ENCODE data around the gene PXMP4. TPM values are rescaled to one million over a fixed set of nuclear protein-coding genes. Genes with fewer than 3 reads are reported as not detected.
A peak's percentile ranks its signal among the peaks of the same experiment; 100 is the strongest.

PXMP4 gene
- total RNA-seq, 8 experiments from 2014 or later: 0.54 to 6.7 (median 2.3) TPM

DNA sequence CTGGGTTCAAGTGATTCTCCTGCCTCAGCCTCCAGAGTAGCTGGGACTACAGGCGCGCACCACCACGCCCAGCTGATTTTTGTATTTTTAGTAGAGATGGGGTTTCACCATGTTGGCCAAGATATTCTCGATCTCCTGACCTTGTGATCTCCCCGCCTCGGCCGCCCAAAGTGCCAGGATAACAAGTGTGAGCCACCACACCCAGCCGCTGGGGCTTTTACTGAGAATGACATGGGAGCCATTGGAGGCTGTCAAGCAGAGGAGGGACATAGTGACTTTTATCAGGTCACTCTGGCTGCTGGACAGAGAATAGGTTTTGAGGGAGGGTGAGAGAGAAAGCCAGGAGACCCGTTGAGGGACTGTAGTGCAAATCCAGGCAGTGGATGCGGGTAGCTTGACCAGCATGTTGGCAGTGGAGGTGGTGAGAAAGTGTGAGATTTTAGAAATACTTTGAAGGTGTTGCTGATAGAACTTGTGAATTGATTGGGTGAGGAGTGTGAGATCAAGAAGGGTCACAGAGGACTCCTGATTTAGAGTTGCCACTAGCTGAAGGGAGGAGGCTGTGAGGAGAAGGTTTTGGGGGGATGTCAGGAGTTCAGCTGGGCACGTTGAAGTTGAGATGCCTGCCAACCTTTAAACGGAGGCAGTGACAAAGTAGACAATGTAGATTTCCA lies 26.4 kb upstream of the PXMP4 start:
- no peak overlapping the region for H3K27ac ChIP-seq
- in situ Hi-C loops (cut with MboI; ENCODE audit: low pct_unique_long_range_greater_than_20kb in 2 of 9, low sequenced_read_pairs in 9 of 9, unreplicated experiment in 9 of 9): no loop called here
- H3K4me1 ChIP-seq (replicated peaks in 1 of 2): no peaks in the 10 kb centered on the region
- H3K4me3 ChIP-seq: no peak overlapping the region
- ATAC-seq (replicated peaks in 6 of 8): no peak
- 67 to 100% (median 90%) methylated on average over 1 to 7 of the region's 12 CpGs; no CpG with 5 or more reads in 1 of the 10 experiments for WGBS, 10 experiments

- ATAC-seq (replicated peaks in 6 of 8): no peak
- Histone ChIP-seq H3K27ac (no peak overlapping the region), H3K4me1 (replicated peaks in 1 of 2) (no peaks in the 10 kb centered on the region), H3K4me3 (no peak overlapping the region)
- in situ Hi-C loops (cut with MboI; ENCODE audit: low pct_unique_long_range_greater_than_20kb in 2 of 9, low sequenced_read_pairs in 9 of 9, unreplicated experiment in 9 of 9): no loop called here
- 0 to 100% (median 94%) methylated on average over 1 to 12 of the region's 14 CpGs; no CpG with 5 or more reads in 3 of the 10 experiments for WGBS, 10 experiments
Observed at GRCh38 chr20:33744773-33745385, 24.8 kb upstream of the PXMP4 start.

DNA sequence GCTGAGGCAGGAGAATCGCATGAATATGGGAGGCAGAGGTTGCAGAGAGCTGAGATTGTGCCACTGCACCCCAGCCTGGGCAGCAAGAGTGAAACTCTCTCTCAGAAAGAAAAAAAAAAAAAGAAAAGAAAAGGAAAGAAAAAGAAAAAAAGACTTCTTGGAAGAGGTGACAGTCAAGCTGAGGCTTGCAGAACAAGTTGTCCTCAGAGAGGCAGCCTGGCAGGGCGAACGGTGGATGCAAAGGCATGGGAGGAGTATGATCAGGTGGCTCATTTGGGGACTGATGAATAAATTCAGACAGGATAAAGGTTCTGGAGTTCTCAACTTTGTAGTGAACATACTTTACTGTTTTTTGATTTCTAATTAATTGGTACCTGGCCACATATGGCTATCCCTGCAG lies 24.1 kb upstream of the PXMP4 start:
- in situ Hi-C loops (cut with MboI; ENCODE audit: low pct_unique_long_range_greater_than_20kb in 2 of 9, low sequenced_read_pairs in 9 of 9, unreplicated experiment in 9 of 9): no loop called here
- H3K4me1 ChIP-seq (replicated peaks in 1 of 2): no peaks in the 10 kb centered on the region
- no peak for ATAC-seq (replicated peaks in 6 of 8)
- no peak overlapping the region for H3K27ac ChIP-seq
- no peak overlapping the region for H3K4me3 ChIP-seq
- 80 to 100% (median 90%) methylated on average over 1 to 3 of the region's 3 CpGs; no CpG with 5 or more reads in 2 of the 10 experiments for WGBS, 10 experiments

DNA sequence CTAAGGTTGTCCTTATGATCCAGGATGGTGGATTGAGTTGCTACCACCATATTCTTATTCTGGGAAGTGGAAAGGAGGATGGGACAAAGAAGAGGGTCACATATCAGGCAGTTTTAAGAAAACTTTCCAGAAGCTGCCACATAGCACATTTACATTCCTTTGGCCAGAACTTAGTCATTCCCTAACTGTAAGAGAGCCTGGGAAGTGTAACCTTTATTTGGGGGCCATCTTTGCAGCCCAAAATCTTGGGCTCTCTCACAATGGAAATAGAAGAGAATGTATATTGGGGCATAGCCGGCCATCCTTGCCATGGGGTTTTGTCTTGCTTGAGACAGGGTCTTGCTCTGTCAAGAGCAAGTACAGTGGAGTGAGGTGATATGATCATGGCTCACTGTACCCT lies 20.1 kb upstream of the PXMP4 start:
- no peak for ATAC-seq (replicated peaks in 6 of 8)
- Histone ChIP-seq H3K27ac (no peak overlapping the region), H3K4me3 (no peak overlapping the region), H3K4me1 (replicated peaks in 1 of 2) (no peaks in the 10 kb centered on the region)
- WGBS, 10 experiments: 75 to 100% (median 100%) methylated on average over 1 of the region's 1 CpG; no CpG with 5 or more reads in 7 of the 10 experiments
- in situ Hi-C loops (cut with MboI; ENCODE audit: low pct_unique_long_range_greater_than_20kb in 2 of 9, low sequenced_read_pairs in 9 of 9, unreplicated experiment in 9 of 9): no loop called here

DNA sequence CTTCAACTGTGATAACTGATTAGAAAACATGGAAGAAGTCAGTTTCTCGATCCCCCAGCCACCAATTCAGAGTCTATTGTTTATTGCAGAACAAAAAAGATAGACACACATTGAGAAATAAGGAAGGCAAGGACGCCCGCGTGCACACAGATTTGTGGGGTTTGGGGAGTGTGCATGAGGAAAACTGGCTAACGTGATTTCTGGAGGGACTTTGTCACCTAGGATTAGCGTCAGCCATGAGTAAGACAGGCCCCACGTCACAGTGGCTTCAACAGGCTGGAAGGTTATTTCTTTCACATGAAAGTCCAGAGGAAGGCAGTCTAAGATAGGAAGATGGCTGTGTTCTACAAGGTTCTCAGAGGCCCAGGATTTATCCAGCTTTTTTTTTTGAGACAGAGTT lies 19.4 kb upstream of the PXMP4 start:
- 60 to 100% (median 97%) methylated on average over 1 to 6 of the region's 7 CpGs; no CpG with 5 or more reads in 2 of the 10 experiments for WGBS, 10 experiments
- in situ Hi-C loops (cut with MboI; ENCODE audit: low pct_unique_long_range_greater_than_20kb in 2 of 9, low sequenced_read_pairs in 9 of 9, unreplicated experiment in 9 of 9): no loop called here
- no peak for ATAC-seq (replicated peaks in 6 of 8)
- Histone ChIP-seq H3K4me1 (replicated peaks in 1 of 2) (no peaks in the 10 kb centered on the region), H3K4me3 (no peak overlapping the region), H3K27ac (no peak overlapping the region)

GRCh38 chr20:33736962-33737361 lies 16.9 kb upstream of the PXMP4 start:
- WGBS, 10 experiments: 87 to 100% (median 100%) methylated on average over 1 to 3 of the region's 3 CpGs; no CpG with 5 or more reads in 2 of the 10 experiments
- no peak overlapping the region for H3K4me3 ChIP-seq
- in situ Hi-C loops (cut with MboI; ENCODE audit: low pct_unique_long_range_greater_than_20kb in 2 of 9, low sequenced_read_pairs in 9 of 9, unreplicated experiment in 9 of 9): no loop called here
- H3K4me1 ChIP-seq (replicated peaks in 1 of 2): peaks cover 0 to 15% of the 10 kb centered on the region in 2 donors
- no peak overlapping the region for H3K27ac ChIP-seq
- ATAC-seq (replicated peaks in 6 of 8): no peak

DNA sequence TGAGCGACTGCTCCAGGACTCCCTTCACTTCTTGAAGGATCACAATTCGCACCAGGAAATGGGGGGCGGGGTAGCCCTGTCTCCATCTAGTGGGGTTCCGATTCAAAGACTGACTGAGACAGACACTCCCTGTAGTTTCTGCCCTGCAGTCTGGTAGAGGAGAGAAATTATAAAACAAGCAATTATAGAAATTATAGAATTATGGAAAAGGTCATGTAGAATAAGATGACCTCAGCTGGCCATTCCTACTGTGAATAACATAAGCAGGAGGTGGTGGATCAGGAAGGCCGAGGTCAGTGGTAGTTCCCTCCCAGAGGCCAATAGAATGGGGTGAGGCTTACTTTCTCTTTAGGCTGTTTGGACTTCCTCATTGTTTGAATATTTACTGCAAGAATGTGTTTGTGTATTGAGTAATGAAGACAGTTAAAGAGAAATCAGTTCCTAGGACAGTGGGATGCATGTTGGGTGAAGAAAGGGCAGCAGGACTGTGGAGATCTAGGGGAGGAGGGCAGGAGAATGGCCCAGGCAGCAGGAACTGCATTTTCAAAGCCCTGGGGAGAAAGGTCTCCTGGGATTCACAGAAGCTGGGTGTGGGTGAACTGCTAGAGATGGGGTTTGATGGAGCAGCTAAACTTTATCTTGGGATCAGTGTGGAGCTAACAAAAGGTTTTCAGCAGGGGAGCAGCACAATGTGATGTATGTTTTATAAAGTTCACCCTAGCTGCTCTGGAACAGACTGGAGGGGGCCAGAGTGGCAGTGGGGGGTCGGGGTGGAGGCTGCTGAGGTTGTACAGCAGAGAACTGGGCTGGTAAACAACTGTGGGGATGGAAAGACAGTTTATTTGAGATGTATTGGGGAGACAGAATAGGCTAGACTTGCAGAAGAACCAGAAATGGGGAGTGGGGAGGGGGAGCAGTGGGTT lies 13.8 kb upstream of the PXMP4 start:
- Histone ChIP-seq H3K4me3 (no peak overlapping the region), H3K27ac (peak overlapping the region in 1 of 2 donors; percentile 30), H3K4me1 (replicated peaks in 1 of 2) (peaks cover 0 to 20% of the 10 kb centered on the region in 2 donors)
- WGBS, 10 experiments: 9 to 100% (median 81%) methylated on average over 1 to 5 of the region's 6 CpGs; no CpG with 5 or more reads in 2 of the 10 experiments
- ATAC-seq (replicated peaks in 6 of 8): peak in 3 of 8 experiments; percentile 43 to 61 (median 57)
- in situ Hi-C loops (cut with MboI; ENCODE audit: low pct_unique_long_range_greater_than_20kb in 2 of 9, low sequenced_read_pairs in 9 of 9, unreplicated experiment in 9 of 9): no loop called here

DNA sequence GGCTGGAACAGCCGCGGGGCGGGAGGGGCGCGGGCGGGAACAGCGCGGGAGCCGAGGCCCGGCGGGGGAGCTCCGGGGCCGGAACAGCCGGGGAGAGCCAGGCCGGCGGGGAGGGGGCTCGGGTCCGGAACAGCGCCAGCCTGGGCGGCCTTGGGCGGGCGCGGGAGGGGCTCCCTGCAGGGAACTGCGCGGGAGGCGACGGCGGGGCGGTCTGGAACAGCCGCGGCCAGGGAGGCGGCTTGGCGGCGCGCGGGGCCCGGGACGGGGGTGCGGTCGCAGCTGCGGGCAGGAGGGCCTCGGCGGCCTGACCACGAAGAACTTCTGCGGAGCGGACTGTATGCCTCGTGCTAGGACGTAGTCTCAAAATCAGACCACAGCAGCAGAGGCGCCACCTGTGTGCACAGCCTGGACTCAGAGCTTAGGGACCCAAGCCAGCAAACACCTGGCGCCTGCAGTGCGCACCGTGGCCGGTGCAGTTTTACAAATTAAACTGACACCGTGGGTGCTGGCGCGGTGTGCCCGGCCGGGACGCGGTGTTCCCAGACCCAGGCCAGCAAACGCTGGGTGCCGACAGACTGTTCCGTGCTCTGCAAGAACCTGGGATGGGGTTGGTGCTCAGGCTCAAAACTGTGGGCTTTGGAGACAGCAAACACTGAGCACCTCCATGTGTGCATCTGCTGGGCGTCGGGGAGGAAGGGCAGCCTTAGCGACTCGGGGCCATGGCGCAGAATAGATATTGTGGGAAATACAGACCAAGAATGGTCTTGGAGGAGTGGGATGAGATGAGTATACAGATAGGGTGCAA lies 12.3 kb upstream of the PXMP4 start:
- Histone ChIP-seq H3K4me1 (replicated peaks in 1 of 2) (peaks cover 0 to 20% of the 10 kb centered on the region in 2 donors), H3K4me3 (peak overlapping the region; percentile 25 to 46 (median 33)), H3K27ac (peak overlapping the region; percentile 44 to 74)
- WGBS, 10 experiments: 0 to 25% (median 1%) methylated on average over 4 to 12 of the region's 68 CpGs; no CpG with 5 or more reads in 4 of the 10 experiments
- ATAC-seq (replicated peaks in 6 of 8): peak in 7 of 8 experiments; percentile 64 to 91 (median 84)
- in situ Hi-C loops (cut with MboI; ENCODE audit: low pct_unique_long_range_greater_than_20kb in 2 of 9, low sequenced_read_pairs in 9 of 9, unreplicated experiment in 9 of 9): no loop called here

DNA sequence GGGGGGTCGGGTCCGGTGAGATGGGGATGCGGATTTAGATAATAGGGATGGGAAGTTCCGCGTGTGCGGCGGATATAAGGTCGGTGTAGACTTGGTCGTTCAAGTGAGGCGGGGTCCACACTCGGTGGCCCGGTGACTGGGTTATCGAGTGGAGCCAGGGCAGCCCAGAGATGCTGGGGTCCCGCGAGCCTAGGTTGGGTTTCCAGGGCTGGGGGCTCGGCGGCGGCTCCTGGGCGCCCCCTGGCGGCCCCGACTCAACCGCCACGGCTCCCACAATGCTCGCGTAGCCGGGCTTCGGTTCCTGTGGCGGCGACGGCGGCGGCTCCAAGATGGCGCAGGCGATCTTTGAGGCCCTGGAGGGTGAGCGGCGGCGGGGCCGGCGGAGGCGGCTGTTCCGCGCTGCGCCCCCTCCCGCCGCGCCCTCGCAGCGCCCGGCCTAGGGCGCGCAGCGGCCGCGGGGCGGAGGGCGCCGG lies 11.6 kb upstream of the PXMP4 start, which contains the start of gene ZNF341:
ZNF341 (plus strand) TSS at position 304 of the 473 bp plus-strand sequence; CDS start at position 330, 26 bp downstream.
- ATAC-seq (replicated peaks in 6 of 8): peak; percentile 67 to 88 (median 86)
- Histone ChIP-seq H3K4me1 (replicated peaks in 1 of 2) (peaks cover 0 to 20% of the 10 kb centered on the region in 2 donors), H3K27ac (peak within 1 kb of the TSS; percentile 44 to 74), H3K4me3 (peak within 1 kb of the TSS; percentile 25 to 46 (median 33))
- in situ Hi-C loops (cut with MboI; ENCODE audit: low pct_unique_long_range_greater_than_20kb in 2 of 9, low sequenced_read_pairs in 9 of 9, unreplicated experiment in 9 of 9): no loop called here
- 50% methylated on average over 2 of the region's 57 CpGs; no CpG with 5 or more reads in 9 of the 10 experiments for WGBS, 10 experiments

- peak overlapping the region; percentile 40 to 74 for H3K27ac ChIP-seq
- 37 to 100% (median 80%) methylated on average over 1 to 12 of the region's 18 CpGs; no CpG with 5 or more reads in 3 of the 10 experiments for WGBS, 10 experiments
- ATAC-seq (replicated peaks in 6 of 8): no peak
- H3K4me3 ChIP-seq: peak overlapping the region; percentile 25 to 46 (median 33)
- in situ Hi-C loops (cut with MboI; ENCODE audit: low pct_unique_long_range_greater_than_20kb in 2 of 9, low sequenced_read_pairs in 9 of 9, unreplicated experiment in 9 of 9): no loop called here
- peaks cover 0 to 20% of the 10 kb centered on the region in 2 donors for H3K4me1 ChIP-seq (replicated peaks in 1 of 2)
Observed at GRCh38 chr20:33730946-33731692, 11.0 kb upstream of the PXMP4 start.

DNA sequence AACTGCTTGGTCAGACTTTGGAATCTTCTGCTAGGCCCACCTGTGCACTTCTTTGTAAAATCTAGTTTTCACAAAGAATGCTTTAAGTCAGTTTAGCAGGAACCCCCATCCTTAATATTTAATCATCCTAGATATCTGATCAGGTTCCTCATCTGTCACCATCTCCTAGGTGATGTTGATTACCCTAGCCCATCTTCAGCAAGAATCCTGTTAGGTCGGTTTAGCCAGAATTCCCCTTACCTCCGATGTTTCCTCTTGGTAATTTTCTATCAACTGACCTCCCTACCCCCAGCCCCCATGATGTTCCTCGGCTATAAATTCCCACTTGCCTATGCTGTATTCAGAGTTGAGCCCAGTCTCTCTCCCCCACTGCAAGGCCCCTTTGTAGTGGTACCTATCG lies 9.0 kb upstream of the PXMP4 start:
- 0 to 93% (median 85%) methylated on average over 1 to 4 of the region's 4 CpGs; no CpG with 5 or more reads in 1 of the 10 experiments for WGBS, 10 experiments
- H3K4me3 ChIP-seq: no peak overlapping the region
- in situ Hi-C loops (cut with MboI; ENCODE audit: low pct_unique_long_range_greater_than_20kb in 2 of 9, low sequenced_read_pairs in 9 of 9, unreplicated experiment in 9 of 9): no loop called here

More for the DNA sequence above, 9.0 kb upstream of the PXMP4 start:
- Histone ChIP-seq H3K27ac (no peak overlapping the region), H3K4me1 (replicated peaks in 1 of 2) (peaks cover 0 to 16% of the 10 kb centered on the region in 2 donors)
- ATAC-seq (replicated peaks in 6 of 8): no peak

Measured in motor neuron (in vitro differentiated cells).